ENCODE data around the gene NEK9. TPM values are rescaled to one million over a fixed set of nuclear protein-coding genes. Genes with fewer than 3 reads are reported as not detected.

Gene NEK9
- total RNA-seq, 1 experiment from 2014 or later = 103 TPM

- no peak for DNase-seq
- Histone ChIP-seq H2AFZ (ENCODE audit: low read length) (no peak overlapping the region), H3K4me1 (ENCODE audit: low read length) (peaks cover 16% of the 10 kb centered on the region), H4K20me1 (ENCODE audit: insufficient read depth, low read depth, low read length) (no peaks in the 10 kb centered on the region), H3K79me2 (ENCODE audit: low read length) (peaks cover 29% of the 10 kb centered on the region), H3K9me2 (replicated peaks; ENCODE audit: insufficient read depth, low read length) (no peaks in the 10 kb centered on the region), H3K27ac (ENCODE audit: low read length) (no peak overlapping the region), H3K27me3 (ENCODE audit: low read length) (no peaks in the 10 kb centered on the region), H3K4me2 (ENCODE audit: low read depth, low read length, poor library complexity, severe bottlenecking) (no peak overlapping the region), H3K36me3 (ENCODE audit: insufficient read depth, low read length) (peaks cover 73% of the 10 kb centered on the region), H3K9me3 (ENCODE audit: low read length) (no peaks in the 10 kb centered on the region), H3K4me3 (ENCODE audit: low read length) (no peak overlapping the region), H3K9ac (ENCODE audit: low read length) (no peak overlapping the region)
These were observed 7.8 kb downstream of the NEK9 start for GRCh38 chr14:75119056-75119455.

- Histone ChIP-seq H3K27ac (ENCODE audit: low read length) (no peak overlapping the region), H3K9me3 (ENCODE audit: low read length) (no peaks in the 10 kb centered on the region), H3K79me2 (ENCODE audit: low read length) (peaks cover 11% of the 10 kb centered on the region; the same call in 1 of the 2 replicates), H3K9ac (ENCODE audit: low read length) (no peak overlapping the region), H3K9me2 (replicated peaks; ENCODE audit: insufficient read depth, low read length) (no peaks in the 10 kb centered on the region), H2AFZ (ENCODE audit: low read length) (no peak overlapping the region), H3K36me3 (ENCODE audit: insufficient read depth, low read length) (peaks cover 85% of the 10 kb centered on the region), H3K4me1 (ENCODE audit: low read length) (peaks cover 15% of the 10 kb centered on the region), H3K27me3 (ENCODE audit: low read length) (no peaks in the 10 kb centered on the region), H3K4me3 (ENCODE audit: low read length) (no peak overlapping the region), H3K4me2 (ENCODE audit: low read depth, low read length, poor library complexity, severe bottlenecking) (no peak overlapping the region), H4K20me1 (ENCODE audit: insufficient read depth, low read depth, low read length) (no peaks in the 10 kb centered on the region)
- no peak for DNase-seq
These were observed 12.8 kb downstream of the NEK9 start for GRCh38 chr14:75113932-75114539.

- Histone ChIP-seq H3K27me3 (ENCODE audit: low read length) (no peaks in the 10 kb centered on the region), H3K79me2 (ENCODE audit: low read length) (no peaks in the 10 kb centered on the region), H3K9me2 (replicated peaks; ENCODE audit: insufficient read depth, low read length) (no peaks in the 10 kb centered on the region), H3K36me3 (ENCODE audit: insufficient read depth, low read length) (peaks cover 84% of the 10 kb centered on the region), H4K20me1 (ENCODE audit: insufficient read depth, low read depth, low read length) (no peaks in the 10 kb centered on the region), H2AFZ (ENCODE audit: low read length) (no peak overlapping the region), H3K4me3 (ENCODE audit: low read length) (no peak overlapping the region), H3K4me1 (ENCODE audit: low read length) (no peaks in the 10 kb centered on the region), H3K9me3 (ENCODE audit: low read length) (no peaks in the 10 kb centered on the region), H3K27ac (ENCODE audit: low read length) (no peak overlapping the region), H3K4me2 (ENCODE audit: low read depth, low read length, poor library complexity, severe bottlenecking) (no peak overlapping the region), H3K9ac (ENCODE audit: low read length) (no peak overlapping the region)
- DNase-seq = no peak
These were observed 17.0 kb downstream of the NEK9 start for GRCh38 chr14:75109877-75110276.

- H4K20me1 ChIP-seq (ENCODE audit: insufficient read depth, low read depth, low read length) = no peaks in the 10 kb centered on the region
- no peaks in the 10 kb centered on the region for H3K79me2 ChIP-seq (ENCODE audit: low read length)
- H3K9me3 ChIP-seq (ENCODE audit: low read length) = no peaks in the 10 kb centered on the region
- peaks cover 73% of the 10 kb centered on the region for H3K36me3 ChIP-seq (ENCODE audit: insufficient read depth, low read length)
- H3K4me3 ChIP-seq (ENCODE audit: low read length) = no peak overlapping the region
- no peaks in the 10 kb centered on the region for H3K4me1 ChIP-seq (ENCODE audit: low read length)
- DNase-seq = no peak
- no peaks in the 10 kb centered on the region for H3K9me2 ChIP-seq (replicated peaks; ENCODE audit: insufficient read depth, low read length)
- no peak overlapping the region for H2AFZ ChIP-seq (ENCODE audit: low read length)
- no peak overlapping the region for H3K4me2 ChIP-seq (ENCODE audit: low read depth, low read length, poor library complexity, severe bottlenecking)
- H3K27me3 ChIP-seq (ENCODE audit: low read length) = no peaks in the 10 kb centered on the region
- no peak overlapping the region for H3K9ac ChIP-seq (ENCODE audit: low read length)
- no peak overlapping the region for H3K27ac ChIP-seq (ENCODE audit: low read length)
These were observed 19.7 kb downstream of the NEK9 start for GRCh38 chr14:75107186-75107585.

GRCh38 chr14:75101491-75101890 is 25.4 kb downstream of the NEK9 start:
- Histone ChIP-seq H3K36me3 (ENCODE audit: insufficient read depth, low read length) (peaks cover 64% of the 10 kb centered on the region), H3K27ac (ENCODE audit: low read length) (no peak overlapping the region), H3K79me2 (ENCODE audit: low read length) (peaks cover 5% of the 10 kb centered on the region; the same call in 1 of the 2 replicates), H4K20me1 (ENCODE audit: insufficient read depth, low read depth, low read length) (no peaks in the 10 kb centered on the region), H3K4me2 (ENCODE audit: low read depth, low read length, poor library complexity, severe bottlenecking) (no peak overlapping the region), H3K9me3 (ENCODE audit: low read length) (no peaks in the 10 kb centered on the region), H3K4me1 (ENCODE audit: low read length) (no peaks in the 10 kb centered on the region), H3K4me3 (ENCODE audit: low read length) (no peak overlapping the region), H3K27me3 (ENCODE audit: low read length) (no peaks in the 10 kb centered on the region), H3K9me2 (replicated peaks; ENCODE audit: insufficient read depth, low read length) (no peaks in the 10 kb centered on the region), H2AFZ (ENCODE audit: low read length) (no peak overlapping the region), H3K9ac (ENCODE audit: low read length) (no peak overlapping the region)
- no peak for DNase-seq

GRCh38 chr14:75098682-75099081 is 28.2 kb downstream of the NEK9 start:
- H3K9me3 ChIP-seq (ENCODE audit: low read length) = no peaks in the 10 kb centered on the region
- no peaks in the 10 kb centered on the region for H4K20me1 ChIP-seq (ENCODE audit: insufficient read depth, low read depth, low read length)
- H3K36me3 ChIP-seq (ENCODE audit: insufficient read depth, low read length) = peaks cover 71% of the 10 kb centered on the region
- no peaks in the 10 kb centered on the region for H3K27me3 ChIP-seq (ENCODE audit: low read length)
- H3K4me3 ChIP-seq (ENCODE audit: low read length) = no peak overlapping the region
- no peak overlapping the region for H3K9ac ChIP-seq (ENCODE audit: low read length)
- H3K4me2 ChIP-seq (ENCODE audit: low read depth, low read length, poor library complexity, severe bottlenecking) = no peak overlapping the region
- no peak overlapping the region for H2AFZ ChIP-seq (ENCODE audit: low read length)
- peaks cover 5% of the 10 kb centered on the region; the same call in 1 of the 2 replicates for H3K79me2 ChIP-seq (ENCODE audit: low read length)
- H3K27ac ChIP-seq (ENCODE audit: low read length) = no peak overlapping the region
- DNase-seq = no peak
- H3K9me2 ChIP-seq (replicated peaks; ENCODE audit: insufficient read depth, low read length) = no peaks in the 10 kb centered on the region
- H3K4me1 ChIP-seq (ENCODE audit: low read length) = no peaks in the 10 kb centered on the region

GRCh38 chr14:75098212-75098611 is 28.6 kb downstream of the NEK9 start:
- Histone ChIP-seq H2AFZ (ENCODE audit: low read length) (no peak overlapping the region), H4K20me1 (ENCODE audit: insufficient read depth, low read depth, low read length) (no peaks in the 10 kb centered on the region), H3K9me3 (ENCODE audit: low read length) (no peaks in the 10 kb centered on the region), H3K4me2 (ENCODE audit: low read depth, low read length, poor library complexity, severe bottlenecking) (no peak overlapping the region), H3K27ac (ENCODE audit: low read length) (no peak overlapping the region), H3K4me3 (ENCODE audit: low read length) (no peak overlapping the region), H3K79me2 (ENCODE audit: low read length) (peaks cover 5% of the 10 kb centered on the region; the same call in 1 of the 2 replicates), H3K4me1 (ENCODE audit: low read length) (no peaks in the 10 kb centered on the region), H3K36me3 (ENCODE audit: insufficient read depth, low read length) (peaks cover 69% of the 10 kb centered on the region), H3K27me3 (ENCODE audit: low read length) (no peaks in the 10 kb centered on the region), H3K9me2 (replicated peaks; ENCODE audit: insufficient read depth, low read length) (no peaks in the 10 kb centered on the region), H3K9ac (ENCODE audit: low read length) (no peak overlapping the region)
- no peak for DNase-seq

GRCh38 chr14:75096959-75097358 is 29.9 kb downstream of the NEK9 start:
- no peaks in the 10 kb centered on the region for H3K9me3 ChIP-seq (ENCODE audit: low read length)
- no peaks in the 10 kb centered on the region for H4K20me1 ChIP-seq (ENCODE audit: insufficient read depth, low read depth, low read length)
- H3K4me2 ChIP-seq (ENCODE audit: low read depth, low read length, poor library complexity, severe bottlenecking) = no peak overlapping the region
- H3K9me2 ChIP-seq (replicated peaks; ENCODE audit: insufficient read depth, low read length) = no peaks in the 10 kb centered on the region
- H3K9ac ChIP-seq (ENCODE audit: low read length) = no peak overlapping the region
- no peak for DNase-seq
- H3K79me2 ChIP-seq (ENCODE audit: low read length) = peaks cover 5% of the 10 kb centered on the region; the same call in 1 of the 2 replicates
- H3K27me3 ChIP-seq (ENCODE audit: low read length) = no peaks in the 10 kb centered on the region
- no peak overlapping the region for H3K27ac ChIP-seq (ENCODE audit: low read length)
- H3K4me3 ChIP-seq (ENCODE audit: low read length) = no peak overlapping the region
- H3K4me1 ChIP-seq (ENCODE audit: low read length) = no peaks in the 10 kb centered on the region
- peaks cover 70% of the 10 kb centered on the region for H3K36me3 ChIP-seq (ENCODE audit: insufficient read depth, low read length)
- no peak overlapping the region for H2AFZ ChIP-seq (ENCODE audit: low read length)
